PC-3 (cell line): ENCODE measurements around the gene LTA4H. TPM values are rescaled to one million over a fixed set of nuclear protein-coding genes. Genes with fewer than 3 reads are reported as not detected.

Experiments used
- ATAC-seq: fragments of 200-7000 bp; cut with Tn5 transposase; 2 replicates; pipeline ENCODE4 v1.9.1; 2020; ENCODE audit warnings: mild to moderate bottlenecking, moderate library complexity
- BruUV-seq: library from RNA; stranded (reverse); fragments of 400-500 nt; replicated peaks from 2 replicates; lab custom pipeline; 2021; lab: Mats Ljungman, UMichigan
- CTCF ChIA-PET: fragments of 300-600 bp; sonication (Branson Sonifier 250); formaldehyde crosslinking; loops from one replicate; lab custom pipeline; 2022; ENCODE audit warnings: antibody characterized with exemption; lab: Charles Lee
- POLR2A ChIA-PET: fragments of 300-600 bp; sonication (Branson Sonifier 250); formaldehyde crosslinking; loops from one replicate; lab custom pipeline; 2022; ENCODE audit warnings: antibody characterized with exemption; ENCODE audit not compliant: unreplicated experiment; lab: Charles Lee
- DNase-seq: peaks from one replicate; pipeline ENCODE4 v3.0.0-alpha.2; 2015
- H2AFZ ChIP-seq: fragments of 300-600 bp; sonication (generic); 2 replicates; pipeline ENCODE4 v1.6.0; 2016; ENCODE audit warnings: antibody characterized with exemption, low read length
- H3F3A ChIP-seq: fragments of 300-600 bp; sonication (generic); one replicate; pipeline ENCODE4 v1.6.0; 2017; ENCODE audit warnings: antibody characterized with exemption, low read length, control low read depth, mild to moderate bottlenecking; ENCODE audit not compliant: unreplicated experiment
- H3K27ac ChIP-seq: fragments of 300-600 bp; sonication (generic); 2 replicates; pipeline ENCODE4 v1.5.1; 2016; ENCODE audit warnings: mild to moderate bottlenecking, low read length
- H3K27me3 ChIP-seq: fragments of 300-600 bp; sonication (generic); 2 replicates; pipeline ENCODE4 v1.6.1; 2016; ENCODE audit warnings: low read length, mixed read lengths
- H3K36me3 ChIP-seq: fragments of 300-600 bp; sonication (generic); 2 replicates; pipeline ENCODE4 v1.6.1; 2016; ENCODE audit warnings: low read depth, mixed run types, low read length, mixed read lengths
- H3K4me1 ChIP-seq: fragments of 300-600 bp; sonication (generic); 2 replicates; pipeline ENCODE4 v1.5.1; 2016; ENCODE audit warnings: low read length; ENCODE audit not compliant: insufficient read depth
- H3K4me2 ChIP-seq: fragments of 300-600 bp; sonication (generic); 2 replicates; pipeline ENCODE4 v1.6.0; 2016; ENCODE audit warnings: low read length
- H3K4me3 ChIP-seq: fragments of 300-600 bp; sonication (generic); 2 replicates; pipeline ENCODE4 v1.5.1; 2016; ENCODE audit warnings: mild to moderate bottlenecking, low read length, mixed read lengths
- H3K79me2 ChIP-seq: fragments of 300-600 bp; sonication (generic); 2 replicates; pipeline ENCODE4 v1.6.1; 2017; ENCODE audit warnings: low read length, mixed read lengths
- H3K9ac ChIP-seq: fragments of 300-600 bp; sonication (generic); 2 replicates; pipeline ENCODE4 v1.6.0; 2016; ENCODE audit warnings: mild to moderate bottlenecking, low read length
- H3K9me2 ChIP-seq: fragments of 300-600 bp; sonication (generic); replicated peaks from 2 replicates; pipeline ENCODE4 v1.6.1; 2016; ENCODE audit warnings: mixed run types, low read length, mixed read lengths
- H3K9me3 ChIP-seq: fragments of 300-600 bp; sonication (generic); 2 replicates; pipeline ENCODE4 v1.6.1; 2016; ENCODE audit warnings: low read length, mixed read lengths
- H4K20me1 ChIP-seq: fragments of 300-600 bp; sonication (generic); 2 replicates; pipeline ENCODE4 v1.6.1; 2016; ENCODE audit warnings: low read length, mixed read lengths
- EZH2 ChIP-seq: fragments of 300-600 bp; sonication (generic); IDR thresholded peaks from one replicate; pipeline ENCODE4 v1.6.1; 2017; ENCODE audit warnings: antibody characterized with exemption, mild to moderate bottlenecking, low read length; ENCODE audit not compliant: unreplicated experiment
- EZH2phosphoT487 ChIP-seq: fragments of 300-600 bp; sonication (generic); IDR thresholded peaks from 2 replicates; pipeline ENCODE4 v1.6.1; 2018; ENCODE audit warnings: mild to moderate bottlenecking, antibody characterized with exemption, low read length, borderline replicate concordance
- intact Hi-C: fragments of 100-400 bp; cut with micrococcal nuclease; formaldehyde crosslinking; loops from 2 replicates; pipeline ENCODE4 v1.9.0; 2023
- total RNA-seq: library from RNA; depleted of rRNA; stranded (reverse); fragments of >200 nt; gene quantifications from 2 replicates; pipeline ENCODE4 v1.2.3, GENCODE V29; 2014
- TF ChIP-seq, protein P1 (sequence below): fragments of 300-600 bp; sonication (generic); conservative IDR thresholded peaks from 2 replicates; pipeline ENCODE4 v1.5.1; 2017; ENCODE audit warnings: antibody characterized with exemption, low read depth, mild to moderate bottlenecking, low read length

The LTA4H gene
- total RNA-seq, 1 experiment from 2014 or later = 58.4 TPM

DNA sequence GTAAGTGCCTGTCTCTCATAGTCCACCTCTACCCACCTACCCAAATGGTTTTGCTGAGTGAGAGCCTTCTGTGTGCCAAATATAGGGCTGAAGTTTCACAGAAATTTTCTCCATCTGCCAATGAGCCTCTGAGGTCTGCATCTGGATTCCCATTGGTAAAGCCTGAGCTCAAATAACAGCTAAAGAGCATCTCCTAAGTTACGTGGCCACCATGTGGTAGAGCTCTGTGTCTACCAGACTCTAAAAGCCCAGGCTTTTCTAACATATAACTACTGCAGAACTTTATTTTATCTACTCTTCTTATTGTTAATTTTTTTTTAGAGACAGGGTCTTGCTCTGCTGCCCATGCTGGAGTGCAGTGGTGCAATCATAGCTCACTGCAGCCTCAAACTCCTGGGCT is 76.3 kb downstream of the LTA4H start:
- no peak for TF ChIP-seq EZH2phosphoT487
- TF ChIP-seq, protein P1, sequence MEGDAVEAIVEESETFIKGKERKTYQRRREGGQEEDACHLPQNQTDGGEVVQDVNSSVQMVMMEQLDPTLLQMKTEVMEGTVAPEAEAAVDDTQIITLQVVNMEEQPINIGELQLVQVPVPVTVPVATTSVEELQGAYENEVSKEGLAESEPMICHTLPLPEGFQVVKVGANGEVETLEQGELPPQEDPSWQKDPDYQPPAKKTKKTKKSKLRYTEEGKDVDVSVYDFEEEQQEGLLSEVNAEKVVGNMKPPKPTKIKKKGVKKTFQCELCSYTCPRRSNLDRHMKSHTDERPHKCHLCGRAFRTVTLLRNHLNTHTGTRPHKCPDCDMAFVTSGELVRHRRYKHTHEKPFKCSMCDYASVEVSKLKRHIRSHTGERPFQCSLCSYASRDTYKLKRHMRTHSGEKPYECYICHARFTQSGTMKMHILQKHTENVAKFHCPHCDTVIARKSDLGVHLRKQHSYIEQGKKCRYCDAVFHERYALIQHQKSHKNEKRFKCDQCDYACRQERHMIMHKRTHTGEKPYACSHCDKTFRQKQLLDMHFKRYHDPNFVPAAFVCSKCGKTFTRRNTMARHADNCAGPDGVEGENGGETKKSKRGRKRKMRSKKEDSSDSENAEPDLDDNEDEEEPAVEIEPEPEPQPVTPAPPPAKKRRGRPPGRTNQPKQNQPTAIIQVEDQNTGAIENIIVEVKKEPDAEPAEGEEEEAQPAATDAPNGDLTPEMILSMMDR = peak; percentile 50
- H3K4me1 ChIP-seq = no peaks in the 10 kb centered on the region
- H4K20me1 ChIP-seq = no peaks in the 10 kb centered on the region
- peak; percentile 92 for ATAC-seq
- peak; percentile 49 for DNase-seq
- no peaks in the 10 kb centered on the region for H3K27me3 ChIP-seq
- POLR2A ChIA-PET = interaction anchor here (0.6 kb wide), 2 partner anchors 41 to 226 kb away, joined by 4 to 9 read pairs; no protein-coding TSS in a partner anchor
- no peaks in the 10 kb centered on the region for H3K79me2 ChIP-seq
- no peaks in the 10 kb centered on the region for H3K9me3 ChIP-seq
- intact Hi-C loops = loop anchor here (1.0 kb wide), 2 partner anchors 41 to 100 kb away; no protein-coding TSS in a partner anchor
- H3K4me2 ChIP-seq = no peak overlapping the region
- no peak overlapping the region for H3K27ac ChIP-seq
- H3K9ac ChIP-seq = no peak overlapping the region
- BruUV-seq = no TSS peak
- H3K36me3 ChIP-seq = no peaks in the 10 kb centered on the region
- CTCF ChIA-PET = interaction anchor here (0.6 to 1.4 kb wide), 10 partner anchors 16 to 372 kb away, joined by 3 to 11 read pairs (median 4); partner anchors contain the start of genes AMDHD1 and CCDC38
- H3K9me2 ChIP-seq = no peaks in the 10 kb centered on the region
- H3F3A ChIP-seq = no peaks in the 10 kb centered on the region
- H3K4me3 ChIP-seq = no peak overlapping the region
- no peak overlapping the region for H2AFZ ChIP-seq

DNA sequence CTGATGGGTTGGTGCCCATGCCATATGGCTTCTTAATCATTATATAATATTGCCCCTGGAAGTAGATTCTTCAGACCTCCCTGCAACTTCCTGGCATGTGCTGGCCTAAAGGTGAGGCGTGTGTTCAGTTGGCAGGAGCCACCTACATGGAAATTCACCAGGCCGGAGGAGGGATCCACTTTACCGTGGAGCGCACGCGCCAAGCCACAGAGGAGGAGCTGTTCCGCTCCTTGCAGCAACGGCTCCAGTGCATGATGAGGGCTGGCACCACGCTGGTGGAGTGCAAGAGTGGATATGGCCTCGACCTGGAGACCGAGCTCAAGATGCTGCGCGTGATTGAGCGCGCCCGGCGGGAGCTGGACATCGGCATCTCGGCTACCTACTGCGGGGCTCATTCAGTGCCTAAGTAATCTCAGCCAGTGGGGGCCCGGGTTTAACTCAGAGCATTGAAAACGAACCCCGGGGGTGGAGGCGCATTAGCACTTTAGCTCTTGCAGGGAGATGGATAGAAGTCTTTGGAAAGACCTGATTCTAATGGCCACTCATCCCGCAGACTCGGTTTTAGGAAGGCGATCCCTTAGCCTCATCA is 78.7 kb downstream of the LTA4H start:
- ATAC-seq = no peak
- no peak overlapping the region for H3K4me3 ChIP-seq
- CTCF ChIA-PET = interaction anchor here (0.7 kb wide), 1 partner anchor 11 kb away, joined by 3 read pairs; no protein-coding TSS in a partner anchor
- no peaks in the 10 kb centered on the region for H3F3A ChIP-seq
- no peaks in the 10 kb centered on the region for H3K36me3 ChIP-seq
- no TSS peak for BruUV-seq
- TF ChIP-seq EZH2phosphoT487 = no peak
- TF ChIP-seq, protein P1 = no peak
- TF ChIP-seq EZH2 = no peak
- H2AFZ ChIP-seq = no peak overlapping the region
- no peaks in the 10 kb centered on the region for H3K27me3 ChIP-seq
- POLR2A ChIA-PET = no interaction called here
- no peak overlapping the region for H3K9ac ChIP-seq
- no peak overlapping the region for H3K4me2 ChIP-seq
- H4K20me1 ChIP-seq = no peaks in the 10 kb centered on the region
- H3K27ac ChIP-seq = no peak overlapping the region
- DNase-seq = no peak
- no peaks in the 10 kb centered on the region for H3K79me2 ChIP-seq
- H3K4me1 ChIP-seq = peaks cover 4% of the 10 kb centered on the region; the same call in 1 of the 2 replicates
- H3K9me2 ChIP-seq = no peaks in the 10 kb centered on the region
- H3K9me3 ChIP-seq = no peaks in the 10 kb centered on the region
- intact Hi-C loops = no loop called here

DNA sequence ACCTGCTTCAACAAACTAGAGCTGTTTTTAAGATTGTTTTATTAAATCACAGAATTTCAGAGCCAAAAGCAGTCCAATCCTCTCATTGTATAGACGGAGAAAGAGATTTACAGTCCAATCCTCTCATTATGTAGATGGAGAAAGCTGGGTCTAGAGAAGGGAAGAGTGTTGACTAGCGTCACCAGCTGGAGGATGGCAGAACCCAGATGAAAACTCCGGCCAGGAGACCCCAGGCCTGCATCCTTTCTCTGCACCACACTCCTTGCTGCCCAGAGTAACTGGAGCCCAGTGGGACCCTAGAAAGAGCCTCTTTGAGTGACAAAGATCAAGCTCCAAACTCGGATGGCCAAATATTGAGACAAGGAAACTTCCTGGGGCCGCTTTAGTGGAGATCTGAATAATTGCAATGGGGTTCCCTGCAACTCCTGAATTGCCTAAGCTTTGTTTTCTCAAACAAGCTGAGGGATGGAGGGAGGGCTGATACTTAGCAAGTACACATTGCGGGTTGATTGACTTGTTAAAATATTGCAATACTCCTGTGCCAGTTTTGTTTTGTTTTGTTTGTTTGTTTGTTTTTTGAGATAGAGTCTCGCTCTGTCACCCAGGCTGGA is 79.7 kb downstream of the LTA4H start:
- Histone ChIP-seq H3K36me3 (no peaks in the 10 kb centered on the region), H3K4me1 (peaks cover 7% of the 10 kb centered on the region; the same call in 1 of the 2 replicates), H3K9me3 (no peaks in the 10 kb centered on the region), H3K27ac (no peak overlapping the region), H2AFZ (no peak overlapping the region), H3F3A (no peaks in the 10 kb centered on the region), H3K9ac (no peak overlapping the region), H3K4me2 (no peak overlapping the region), H3K9me2 (no peaks in the 10 kb centered on the region), H3K79me2 (no peaks in the 10 kb centered on the region), H3K4me3 (no peak overlapping the region), H3K27me3 (no peaks in the 10 kb centered on the region), H4K20me1 (no peaks in the 10 kb centered on the region)
- DNase-seq (no peak), ATAC-seq (no peak)
- no peak for TF ChIP-seq EZH2phosphoT487
- TF ChIP-seq, protein P1 = no peak
- no peak for TF ChIP-seq EZH2
- intact Hi-C loops = no loop called here
- ChIA-PET CTCF (no interaction called here), POLR2A (no interaction called here)
- BruUV-seq = no TSS peak
